ENCODE results near the gene OBSCN. TPM values are rescaled to one million over a fixed set of nuclear protein-coding genes. Genes with fewer than 3 reads are reported as not detected.

Gene OBSCN
- total RNA-seq, 1 donor from 2014 or later, result 316 TPM

DNA sequence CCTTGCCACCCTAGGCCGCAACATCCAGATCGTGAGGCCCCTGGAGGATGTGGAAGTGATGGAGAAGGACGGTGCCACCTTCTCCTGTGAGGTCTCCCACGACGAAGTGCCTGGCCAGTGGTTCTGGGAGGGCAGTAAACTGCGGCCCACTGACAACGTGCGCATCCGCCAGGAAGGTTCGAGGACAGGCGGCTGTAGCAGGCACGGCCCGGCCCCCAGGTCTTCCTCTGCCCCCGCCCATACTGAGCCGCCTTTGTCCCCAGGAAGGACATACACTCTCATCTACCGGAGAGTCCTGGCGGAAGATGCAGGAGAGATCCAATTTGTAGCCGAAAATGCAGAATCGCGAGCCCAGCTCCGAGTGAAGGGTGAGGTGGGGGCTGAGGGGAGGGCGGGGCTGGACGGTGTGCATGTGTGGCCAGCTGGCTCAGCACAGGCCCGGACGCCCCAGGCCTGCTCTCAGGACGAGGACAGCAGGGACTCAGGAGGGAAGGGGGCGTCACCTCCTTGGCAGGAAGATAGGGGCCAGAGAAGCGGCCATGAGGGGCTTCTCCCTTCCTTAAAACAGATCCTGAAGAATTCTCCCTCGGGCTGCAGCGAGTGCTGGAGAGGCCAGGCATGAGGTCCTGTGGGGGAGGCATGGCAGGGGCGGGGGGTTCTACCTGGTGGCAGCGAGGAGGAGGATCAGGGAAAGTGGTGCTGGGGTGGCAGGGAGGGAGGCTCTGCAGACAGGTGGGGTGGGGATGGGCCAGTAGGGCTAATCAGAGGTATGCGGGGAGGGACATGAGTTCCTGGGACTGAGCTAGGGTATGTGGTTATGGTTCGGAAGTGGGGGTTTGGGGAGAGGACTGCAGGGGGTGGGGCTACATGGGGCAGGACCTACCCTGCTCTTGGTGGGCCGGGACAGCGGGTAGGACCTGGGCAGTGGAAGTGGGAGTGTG, 69.9 kb downstream of the OBSCN start:
- Histone ChIP-seq H3K27me3 (ENCODE audit: low read depth) (no peaks in the 10 kb centered on the region), H3K27ac (replicated peaks) (no peak overlapping the region), H3K4me3 (no peak overlapping the region), H3K9me3 (replicated peaks) (no peaks in the 10 kb centered on the region), H3K36me3 (peaks cover 93% of the 10 kb centered on the region), H3K4me1 (peaks cover 19% of the 10 kb centered on the region)
- intact Hi-C loops (cut with micrococcal nuclease), result no loop called here
- DNase-seq, result no peak
- TF ChIP-seq, protein P1, sequence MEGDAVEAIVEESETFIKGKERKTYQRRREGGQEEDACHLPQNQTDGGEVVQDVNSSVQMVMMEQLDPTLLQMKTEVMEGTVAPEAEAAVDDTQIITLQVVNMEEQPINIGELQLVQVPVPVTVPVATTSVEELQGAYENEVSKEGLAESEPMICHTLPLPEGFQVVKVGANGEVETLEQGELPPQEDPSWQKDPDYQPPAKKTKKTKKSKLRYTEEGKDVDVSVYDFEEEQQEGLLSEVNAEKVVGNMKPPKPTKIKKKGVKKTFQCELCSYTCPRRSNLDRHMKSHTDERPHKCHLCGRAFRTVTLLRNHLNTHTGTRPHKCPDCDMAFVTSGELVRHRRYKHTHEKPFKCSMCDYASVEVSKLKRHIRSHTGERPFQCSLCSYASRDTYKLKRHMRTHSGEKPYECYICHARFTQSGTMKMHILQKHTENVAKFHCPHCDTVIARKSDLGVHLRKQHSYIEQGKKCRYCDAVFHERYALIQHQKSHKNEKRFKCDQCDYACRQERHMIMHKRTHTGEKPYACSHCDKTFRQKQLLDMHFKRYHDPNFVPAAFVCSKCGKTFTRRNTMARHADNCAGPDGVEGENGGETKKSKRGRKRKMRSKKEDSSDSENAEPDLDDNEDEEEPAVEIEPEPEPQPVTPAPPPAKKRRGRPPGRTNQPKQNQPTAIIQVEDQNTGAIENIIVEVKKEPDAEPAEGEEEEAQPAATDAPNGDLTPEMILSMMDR (IDR thresholded peaks at IDR 0.05; ENCODE audit: borderline replicate concordance), result no peak

DNA sequence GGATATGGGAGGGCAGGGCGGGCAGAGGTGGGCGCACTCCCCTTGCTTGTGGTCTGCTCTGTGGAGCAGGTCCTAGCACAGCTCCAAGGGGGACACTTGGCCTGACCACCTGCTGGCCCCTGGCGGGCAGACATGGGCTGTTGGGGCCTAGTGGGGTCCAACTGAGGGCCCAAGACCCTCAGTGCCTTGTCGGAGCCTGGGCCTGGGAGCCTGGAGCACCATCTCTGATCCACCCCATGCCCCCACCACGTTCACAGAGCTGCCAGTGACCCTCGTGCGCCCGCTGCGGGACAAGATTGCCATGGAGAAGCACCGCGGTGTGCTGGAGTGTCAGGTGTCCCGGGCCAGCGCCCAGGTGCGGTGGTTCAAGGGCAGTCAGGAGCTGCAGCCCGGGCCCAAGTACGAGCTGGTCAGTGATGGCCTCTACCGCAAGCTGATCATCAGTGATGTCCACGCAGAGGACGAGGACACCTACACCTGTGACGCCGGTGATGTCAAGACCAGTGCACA, 70.6 kb downstream of the OBSCN start:
- Histone ChIP-seq H3K4me3 (no peak overlapping the region), H3K4me1 (peaks cover 19% of the 10 kb centered on the region), H3K36me3 (peaks cover 93% of the 10 kb centered on the region), H3K27me3 (ENCODE audit: low read depth) (no peaks in the 10 kb centered on the region), H3K27ac (replicated peaks) (no peak overlapping the region), H3K9me3 (replicated peaks) (no peaks in the 10 kb centered on the region)
- DNase-seq, result peak; percentile 15
- TF ChIP-seq, protein P1 (IDR thresholded peaks at IDR 0.05; ENCODE audit: borderline replicate concordance), result no peak
- intact Hi-C loops (cut with micrococcal nuclease), result no loop called here

DNA sequence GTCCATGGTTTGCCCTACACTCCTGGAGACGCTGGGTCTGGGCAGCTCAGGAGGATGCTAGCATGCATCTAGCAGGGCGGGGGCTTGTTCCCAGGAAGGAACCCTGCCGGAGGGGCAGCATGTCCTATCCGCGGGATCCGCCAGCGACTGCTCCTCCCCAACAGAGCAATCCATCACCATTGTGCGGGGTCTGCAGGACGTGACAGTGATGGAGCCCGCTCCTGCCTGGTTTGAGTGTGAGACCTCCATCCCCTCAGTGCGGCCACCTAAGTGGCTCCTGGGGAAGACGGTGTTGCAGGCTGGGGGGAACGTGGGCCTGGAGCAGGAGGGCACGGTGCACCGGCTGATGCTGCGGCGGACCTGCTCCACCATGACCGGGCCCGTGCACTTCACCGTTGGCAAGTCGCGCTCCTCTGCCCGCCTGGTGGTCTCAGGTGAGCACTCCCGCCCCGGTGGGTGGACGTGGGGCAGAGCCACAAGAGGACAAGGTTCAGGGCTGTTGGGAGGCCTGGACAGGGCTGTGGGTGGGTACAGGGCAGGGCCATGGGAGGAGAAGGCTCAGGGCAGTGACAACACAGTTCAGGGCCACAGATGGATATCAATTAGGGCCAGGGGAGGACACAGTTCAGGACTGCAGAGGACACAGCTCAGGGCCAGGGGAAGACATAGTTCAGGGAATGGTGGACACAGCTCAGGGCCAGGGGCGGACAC, 71.3 kb downstream of the OBSCN start:
- TF ChIP-seq, protein P1 (IDR thresholded peaks at IDR 0.05; ENCODE audit: borderline replicate concordance), result no peak
- H3K27ac ChIP-seq (replicated peaks), result no peak overlapping the region
- peaks cover 19% of the 10 kb centered on the region for H3K4me1 ChIP-seq
- DNase-seq, result no peak
- no peak overlapping the region for H3K4me3 ChIP-seq
- intact Hi-C loops (cut with micrococcal nuclease), result no loop called here
- no peaks in the 10 kb centered on the region for H3K9me3 ChIP-seq (replicated peaks)
- H3K27me3 ChIP-seq (ENCODE audit: low read depth), result no peaks in the 10 kb centered on the region
- H3K36me3 ChIP-seq, result peaks cover 93% of the 10 kb centered on the region

DNA sequence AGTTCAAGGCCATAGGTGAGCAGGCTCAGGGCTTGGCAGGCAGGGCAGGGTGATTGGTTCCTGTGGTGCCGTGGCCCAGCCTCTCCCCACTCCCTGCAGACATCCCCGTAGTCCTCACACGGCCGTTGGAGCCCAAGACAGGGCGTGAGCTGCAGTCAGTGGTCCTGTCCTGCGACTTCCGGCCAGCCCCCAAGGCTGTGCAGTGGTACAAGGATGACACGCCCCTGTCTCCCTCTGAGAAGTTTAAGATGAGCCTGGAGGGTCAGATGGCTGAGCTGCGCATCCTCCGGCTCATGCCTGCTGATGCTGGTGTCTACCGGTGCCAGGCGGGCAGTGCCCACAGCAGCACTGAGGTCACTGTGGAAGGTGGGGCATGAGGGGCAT, 71.9 kb downstream of the OBSCN start:
- H3K4me3 ChIP-seq, result no peak overlapping the region
- H3K9me3 ChIP-seq (replicated peaks), result no peaks in the 10 kb centered on the region
- no peaks in the 10 kb centered on the region for H3K27me3 ChIP-seq (ENCODE audit: low read depth)
- H3K4me1 ChIP-seq, result peaks cover 18% of the 10 kb centered on the region
- H3K36me3 ChIP-seq, result peaks cover 92% of the 10 kb centered on the region
- TF ChIP-seq, protein P1 (IDR thresholded peaks at IDR 0.05; ENCODE audit: borderline replicate concordance), result no peak
- intact Hi-C loops (cut with micrococcal nuclease), result no loop called here
- DNase-seq, result no peak
- no peak overlapping the region for H3K27ac ChIP-seq (replicated peaks)

DNA sequence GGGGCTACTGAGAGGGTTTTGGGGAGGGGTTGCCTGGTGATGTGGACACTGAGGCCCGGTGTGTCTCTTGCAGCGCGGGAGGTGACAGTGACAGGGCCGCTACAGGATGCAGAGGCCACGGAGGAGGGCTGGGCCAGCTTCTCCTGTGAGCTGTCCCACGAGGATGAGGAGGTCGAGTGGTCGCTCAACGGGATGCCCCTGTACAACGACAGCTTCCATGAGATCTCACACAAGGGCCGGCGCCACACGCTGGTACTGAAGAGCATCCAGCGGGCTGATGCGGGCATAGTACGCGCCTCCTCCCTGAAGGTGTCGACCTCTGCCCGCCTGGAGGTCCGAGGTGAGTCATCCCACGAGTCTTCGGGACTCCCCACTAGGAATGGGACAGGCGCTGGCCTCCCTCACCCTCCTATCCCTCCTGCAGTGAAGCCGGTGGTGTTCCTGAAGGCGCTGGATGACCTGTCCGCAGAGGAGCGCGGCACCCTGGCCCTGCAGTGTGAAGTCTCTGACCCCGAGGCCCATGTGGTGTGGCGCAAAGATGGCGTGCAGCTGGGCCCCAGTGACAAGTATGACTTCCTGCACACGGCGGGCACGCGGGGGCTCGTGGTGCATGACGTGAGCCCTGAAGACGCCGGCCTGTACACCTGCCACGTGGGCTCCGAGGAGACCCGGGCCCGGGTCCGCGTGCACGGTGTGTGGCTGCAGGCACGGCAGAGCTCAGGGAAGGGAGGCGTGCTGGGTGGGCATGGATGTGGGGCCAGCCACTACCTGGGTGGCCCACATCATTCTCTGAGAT, 72.5 kb downstream of the OBSCN start:
- Histone ChIP-seq H3K9me3 (replicated peaks) (no peaks in the 10 kb centered on the region), H3K36me3 (peaks cover 92% of the 10 kb centered on the region), H3K4me1 (peaks cover 12% of the 10 kb centered on the region), H3K4me3 (no peak overlapping the region), H3K27ac (replicated peaks) (no peak overlapping the region), H3K27me3 (ENCODE audit: low read depth) (no peaks in the 10 kb centered on the region)
- intact Hi-C loops (cut with micrococcal nuclease), result no loop called here
- TF ChIP-seq, protein P1 (IDR thresholded peaks at IDR 0.05; ENCODE audit: borderline replicate concordance), result no peak
- DNase-seq, result no peak

Measured in left ventricle myocardium inferior (tissue), 1 donor.